Fibroblast of skin of abdomen (primary cell): ENCODE results near the gene ZNF213.

Experiments used
- DNase-seq: peaks from one replicate; pipeline ENCODE4 v3.0.0-alpha.2; 2013

Gene ZNF213

GRCh38 chr16:3129137-3130131 is 5.4 kb upstream of the ZNF213 start:
- DNase-seq = peak; percentile 80

- DNase-seq = no peak
Measured at GRCh38 chr16:3131755-3132377, 3.0 kb upstream of the ZNF213 start.

- DNase-seq = no peak
Measured at GRCh38 chr16:3133844-3134243, 985 bp upstream of the ZNF213 start.

GRCh38 chr16:3135126-3135715 is 392 bp downstream of the ZNF213 start:
- DNase-seq = no peak

GRCh38 chr16:3137267-3137666 is 2.4 kb downstream of the ZNF213 start:
- DNase-seq = no peak

DNA sequence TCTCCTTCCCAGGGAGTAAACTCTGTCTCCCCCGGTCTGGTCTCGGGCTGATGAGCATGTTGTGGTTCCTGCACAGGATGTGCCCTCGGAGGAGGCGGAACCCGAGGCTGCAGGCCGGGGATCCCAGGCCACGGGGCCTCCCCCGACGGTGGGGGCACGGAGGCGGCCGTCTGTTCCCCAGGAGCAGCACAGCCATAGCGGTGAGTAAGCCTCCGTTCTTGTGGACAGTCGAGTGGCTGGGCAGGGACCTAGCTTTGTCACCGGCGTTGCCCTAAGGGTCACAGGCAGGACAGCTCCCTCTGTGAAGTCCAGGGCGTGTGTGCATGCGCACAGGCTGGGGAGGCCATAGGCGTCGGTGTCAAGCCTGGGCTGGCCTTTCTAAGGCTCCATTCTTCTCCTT is 3.5 kb downstream of the ZNF213 start:
- no peak for DNase-seq

GRCh38 chr16:3138823-3139426 is 4.1 kb downstream of the ZNF213 start:
- no peak for DNase-seq

DNA sequence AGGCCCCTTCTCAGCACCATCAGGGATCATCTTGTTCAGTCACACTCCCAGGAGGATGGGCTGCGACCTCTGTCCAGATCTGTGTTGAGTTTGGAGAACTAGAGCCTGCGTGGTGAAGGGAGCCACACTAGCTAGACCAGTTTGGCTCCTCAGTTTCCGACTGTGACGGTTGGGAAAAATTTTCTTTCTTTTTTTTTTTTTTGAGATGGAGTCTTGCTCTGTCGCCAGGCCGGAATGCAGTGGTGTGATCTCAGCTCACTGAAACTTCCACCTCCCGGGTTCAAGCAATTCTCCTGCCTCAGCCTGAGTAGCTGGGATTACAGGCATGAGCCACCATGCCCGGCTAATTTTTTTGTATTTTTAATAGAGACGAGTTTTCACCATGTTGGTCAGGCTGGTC is 4.7 kb downstream of the ZNF213 start:
- peak; percentile 46 for DNase-seq

DNA sequence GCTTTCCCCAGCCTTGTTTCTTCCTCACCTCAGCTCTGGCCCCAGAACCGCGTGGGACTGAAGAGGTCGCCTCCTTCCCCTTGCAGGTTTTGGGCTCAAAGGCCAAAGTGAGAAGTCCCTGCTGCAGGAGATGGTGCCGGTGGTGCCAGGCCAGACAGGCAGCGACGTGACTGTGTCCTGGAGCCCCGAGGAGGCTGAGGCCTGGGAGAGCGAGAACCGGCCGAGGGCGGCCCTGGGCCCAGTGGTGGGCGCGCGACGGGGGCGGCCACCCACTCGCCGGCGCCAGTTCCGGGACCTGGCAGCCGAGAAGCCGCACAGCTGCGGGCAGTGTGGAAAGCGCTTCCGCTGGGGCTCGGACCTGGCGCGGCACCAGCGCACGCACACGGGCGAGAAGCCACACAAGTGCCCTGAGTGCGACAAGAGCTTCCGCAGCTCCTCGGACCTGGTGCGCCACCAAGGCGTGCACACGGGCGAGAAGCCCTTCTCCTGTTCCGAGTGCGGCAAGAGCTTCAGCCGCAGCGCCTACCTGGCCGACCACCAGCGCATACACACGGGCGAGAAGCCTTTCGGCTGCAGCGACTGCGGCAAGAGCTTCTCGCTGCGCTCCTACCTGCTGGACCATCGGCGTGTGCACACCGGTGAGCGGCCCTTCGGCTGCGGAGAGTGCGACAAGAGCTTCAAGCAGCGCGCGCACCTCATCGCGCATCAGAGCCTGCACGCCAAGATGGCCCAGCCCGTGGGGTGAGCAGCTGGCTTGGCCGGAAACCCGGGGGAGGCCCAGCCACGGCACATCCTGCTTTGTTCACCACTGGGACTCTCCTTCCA is 6.0 kb downstream of the ZNF213 start:
- DNase-seq = no peak

DNA sequence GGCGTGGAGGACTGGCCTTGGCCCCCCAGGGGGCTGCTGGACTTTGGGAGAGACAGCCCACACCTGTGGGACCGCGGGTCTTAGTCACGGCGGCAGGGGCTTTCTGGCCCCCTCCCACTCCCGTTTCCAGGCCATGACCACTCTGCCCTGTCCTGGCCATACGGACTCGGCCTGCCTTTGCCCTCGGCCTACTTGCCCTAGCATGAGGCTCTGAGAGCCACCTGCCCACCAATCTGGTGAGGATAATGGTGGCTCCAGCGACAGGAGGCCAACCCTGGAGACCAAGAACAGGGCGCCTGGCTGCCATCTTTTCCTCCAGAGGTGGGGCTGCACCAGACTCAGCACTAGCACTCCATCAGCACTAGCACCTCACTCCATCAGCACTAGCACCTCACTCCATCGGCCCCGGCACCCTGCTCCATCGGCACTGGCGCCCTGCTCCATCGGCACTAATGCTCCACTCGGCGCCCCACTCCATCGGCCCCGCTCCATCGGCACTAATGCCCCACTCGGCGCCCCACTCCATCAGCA is 7.0 kb downstream of the ZNF213 start:
- no peak for DNase-seq

DNA sequence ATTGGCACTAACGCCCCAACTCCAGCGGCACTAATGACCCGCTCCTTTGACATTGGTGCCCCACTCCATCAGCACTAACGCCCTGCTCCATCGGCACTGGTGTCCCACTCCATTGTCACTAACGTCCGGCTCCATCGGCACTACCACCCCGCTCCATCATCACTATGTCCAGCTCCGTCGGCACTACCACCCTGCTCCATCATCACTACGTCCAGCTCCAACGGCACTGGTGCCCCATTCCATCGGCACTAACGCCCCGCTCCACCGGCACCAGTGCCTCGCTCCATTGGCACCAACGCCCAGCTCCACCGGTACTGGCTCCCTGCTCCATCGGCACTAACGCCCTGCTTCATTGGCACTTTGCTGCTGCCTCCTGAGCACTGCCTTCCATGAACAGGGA is 7.5 kb downstream of the ZNF213 start:
- DNase-seq = no peak

DNA sequence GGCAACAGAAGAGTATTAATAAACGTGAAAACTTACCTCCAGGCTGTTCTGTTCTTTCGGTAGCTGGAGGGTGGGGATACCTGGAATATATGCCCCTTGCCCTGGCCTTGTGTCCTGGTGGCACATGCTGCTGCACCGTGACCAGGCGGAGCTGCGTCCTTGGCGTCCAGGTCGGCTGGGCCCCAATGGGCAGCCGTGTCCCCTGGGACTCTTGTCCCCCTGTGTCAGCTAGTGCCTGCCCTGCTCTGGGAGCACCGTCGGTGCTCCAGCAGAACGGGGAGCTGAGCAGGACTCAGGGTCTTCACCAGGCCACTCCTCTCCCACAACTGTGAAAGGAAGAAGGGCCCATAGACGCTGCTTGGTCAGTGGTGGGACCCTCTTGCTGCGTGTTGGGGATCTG is 7.9 kb downstream of the ZNF213 start:
- DNase-seq = no peak

DNA sequence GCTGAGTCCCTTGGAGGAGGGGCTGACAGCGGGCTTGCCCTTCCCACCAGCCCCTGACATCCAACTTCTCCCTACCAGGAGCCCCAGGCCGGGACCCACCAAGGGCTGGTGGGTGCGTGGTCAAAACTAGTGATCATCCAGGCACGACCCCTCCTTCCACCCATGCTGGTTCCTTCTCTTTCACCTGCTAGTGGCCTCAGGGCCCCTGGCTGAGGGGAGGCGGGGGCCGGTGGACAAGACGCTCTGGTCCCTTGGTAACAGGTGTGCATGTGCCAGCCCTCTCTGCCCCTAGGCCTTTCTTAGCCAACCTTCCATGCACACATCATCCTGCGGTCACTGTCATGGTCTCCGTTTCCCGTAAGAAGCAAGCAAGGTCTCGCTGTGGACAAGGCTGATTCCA is 8.4 kb downstream of the ZNF213 start:
- no peak for DNase-seq

DNA sequence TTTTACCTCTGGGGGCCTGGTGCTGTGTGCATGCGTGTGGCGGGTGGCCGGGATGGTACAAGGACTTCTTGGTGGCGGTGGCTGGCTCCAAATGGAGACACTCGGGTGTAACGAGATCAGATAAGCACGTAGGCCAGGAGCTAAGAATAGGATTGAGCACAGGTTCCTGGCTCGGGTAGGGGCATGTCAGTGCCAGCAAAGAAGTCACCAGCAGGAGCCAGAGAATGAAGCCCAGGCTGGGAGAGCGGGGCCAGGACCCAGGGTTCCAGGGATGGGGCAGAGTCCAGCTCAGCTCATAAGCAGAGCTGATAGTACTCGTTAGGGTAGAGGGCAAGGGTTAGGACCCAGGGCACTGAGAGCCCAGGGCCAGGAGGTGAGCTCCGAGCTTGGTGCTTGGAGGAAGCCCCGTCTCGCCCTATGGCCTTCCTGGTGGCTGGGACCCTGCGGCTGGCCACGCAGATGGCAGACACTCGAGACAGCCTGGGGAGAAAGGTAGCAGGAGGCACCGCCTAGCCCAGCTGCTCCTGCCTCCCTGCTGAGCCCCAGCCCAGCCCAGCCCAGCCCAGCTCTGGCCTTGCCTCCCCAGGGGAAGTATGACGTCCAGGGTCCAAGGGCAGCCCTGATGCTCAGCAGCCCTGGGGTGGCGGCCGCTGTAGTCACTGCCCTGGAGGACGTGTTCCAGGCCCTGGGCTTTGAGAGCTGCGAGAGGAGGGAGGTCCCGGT is 8.9 kb downstream of the ZNF213 start:
- no peak for DNase-seq

DNA sequence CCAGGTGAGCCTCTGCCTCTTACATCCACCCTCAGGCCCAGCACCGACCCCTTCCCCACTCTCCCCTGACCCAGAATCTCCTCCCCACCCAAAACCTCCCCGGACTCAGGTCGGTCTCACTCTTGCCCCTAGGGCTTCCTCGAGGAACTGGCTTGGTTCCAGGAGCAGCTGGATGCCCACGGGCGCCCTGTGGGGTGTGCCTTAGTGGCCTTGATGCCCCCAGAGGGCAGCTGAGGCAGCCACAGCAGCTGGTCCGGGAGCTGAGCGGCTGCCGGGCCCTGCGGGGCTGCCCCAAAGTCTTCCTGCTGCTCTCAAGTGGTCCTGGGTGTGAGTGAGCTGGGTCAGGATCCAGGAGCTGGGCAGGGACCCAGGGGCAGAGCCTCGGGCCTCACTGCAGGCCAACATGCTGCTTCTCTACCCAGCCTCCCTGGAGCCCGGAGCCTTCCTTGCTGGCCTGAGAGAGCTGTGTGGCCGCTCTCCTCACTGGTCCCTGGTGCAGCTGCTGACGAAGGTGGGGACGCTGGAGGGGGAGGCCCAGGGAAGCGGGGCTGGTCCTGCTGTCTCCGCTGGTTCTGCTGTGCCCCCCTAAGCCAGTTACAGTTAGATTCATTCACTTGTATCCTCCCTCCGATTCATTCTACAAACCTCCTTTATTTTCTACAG is 9.6 kb downstream of the ZNF213 start:
- DNase-seq = no peak

GRCh38 chr16:3145151-3145550 is 10.3 kb downstream of the ZNF213 start:
- DNase-seq = no peak

DNA sequence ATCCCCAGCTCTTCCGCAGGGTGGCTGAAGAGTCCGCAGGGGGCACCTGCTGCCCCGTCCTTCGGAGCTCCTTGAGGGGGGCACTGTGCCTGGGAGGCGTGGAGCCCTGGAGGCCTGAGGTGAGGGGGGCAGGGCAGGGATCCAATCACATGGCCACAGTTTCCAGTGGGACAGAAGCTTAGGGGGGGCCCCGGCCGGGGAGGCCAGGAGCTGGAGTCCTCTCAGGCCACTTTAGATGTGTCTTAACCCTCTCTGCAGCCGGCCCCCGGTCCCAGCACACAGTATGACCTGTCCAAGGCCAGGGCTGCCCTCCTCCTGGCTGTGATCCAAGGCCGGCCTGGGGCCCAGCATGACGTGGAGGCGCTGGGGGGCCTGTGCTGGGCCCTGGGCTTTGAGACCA is 10.8 kb downstream of the ZNF213 start:
- no peak for DNase-seq

- no peak for DNase-seq
Measured at GRCh38 chr16:3147046-3147756, 12.4 kb downstream of the ZNF213 start.

- no peak for DNase-seq
Measured at GRCh38 chr16:3147757-3148104, 12.9 kb downstream of the ZNF213 start.
